ENCODE measurements around the gene SHFL.

DNA sequence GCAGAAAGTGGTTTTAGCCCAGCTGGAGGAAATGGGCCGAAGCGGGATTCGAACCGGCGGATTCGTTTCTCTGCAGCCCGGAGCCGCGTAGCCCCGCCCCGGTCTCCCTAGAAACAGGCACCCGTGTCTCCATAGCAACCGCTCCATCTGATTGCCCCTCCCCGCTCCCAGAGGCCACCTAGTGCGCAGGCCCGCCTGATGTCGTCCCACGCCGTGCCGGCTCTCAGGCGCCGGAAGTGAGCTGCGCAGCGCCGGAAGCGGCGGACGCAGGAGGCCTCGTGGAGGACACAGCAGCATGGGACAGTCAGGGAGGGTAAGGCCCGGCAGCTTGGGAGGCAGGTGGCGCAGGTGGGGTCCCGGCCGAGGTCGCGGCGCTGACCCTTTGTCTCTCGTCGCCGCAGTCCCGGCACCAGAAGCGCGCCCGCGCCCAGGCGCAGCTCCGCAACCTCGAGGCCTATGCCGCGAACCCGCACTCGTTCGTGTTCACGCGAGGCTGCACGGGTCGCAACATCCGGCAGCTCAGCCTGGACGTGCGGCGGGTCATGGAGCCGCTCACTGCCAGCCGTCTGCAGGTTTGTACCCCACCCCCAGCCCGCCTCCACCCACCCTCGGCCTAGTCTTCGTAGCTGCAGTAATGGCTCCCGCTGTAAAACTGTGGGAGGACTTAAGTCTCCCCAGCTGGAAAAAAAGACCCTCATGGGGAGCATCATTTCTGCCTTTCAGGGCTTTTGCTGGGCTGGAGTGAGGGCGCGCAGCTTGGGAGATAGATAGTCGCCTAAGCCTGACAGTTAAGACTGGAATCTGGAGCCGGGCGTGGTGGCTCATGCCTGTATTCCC, 20.2 kb downstream of the SHFL start, which contains the start of gene PPAN:
- TF ChIP-seq CTCF (IDR thresholded peaks at IDR 0.05) (peak in 1 of 6 experiments; percentile 48), POLR2A (IDR thresholded peaks at IDR 0.05) (peak in 2 of 4 donors; percentile 71 to 81), POLR2AphosphoS5 (IDR thresholded peaks at IDR 0.05) (peak; percentile 86 to 90), EP300 (IDR thresholded peaks at IDR 0.05) (no peak)
